Common myeloid progenitor, CD34-positive (primary cell): ENCODE results near the gene DLST.

Experiments used
- CTCF ChIA-PET: fragments of 350-600 bp; sonication (Branson Sonifier 250); formaldehyde crosslinking; loops from one replicate; lab custom pipeline; 2021; ENCODE audit warnings: antibody characterized with exemption; lab: Charles Lee
- POLR2A ChIA-PET: fragments of 350-600 bp; sonication (Branson Sonifier 250); formaldehyde crosslinking; loops from one replicate; lab custom pipeline; 2021; ENCODE audit warnings: antibody characterized with exemption; lab: Charles Lee
- DNase-seq, 3 donors: peaks; one replicate each; pipeline versions ENCODE4 v3.0.0 to v3.0.0-alpha.2; 2013
- H3K27ac ChIP-seq, 2 experiments: 1 replicate in 1 of 2; 2 replicates in 1 of 2; pipeline ENCODE4 v1.7.0; 2013; ENCODE audit warnings: inconsistent platforms in 2 of 2, low read length in 2 of 2, mild to moderate bottlenecking in 2 of 2, low read depth in 1 of 2, moderate library complexity in 1 of 2; ENCODE audit not compliant: severe bottlenecking in 2 of 2, insufficient read depth in 1 of 2, poor library complexity in 1 of 2
- H3K27me3 ChIP-seq, 5 experiments: replicated peaks in 2 of 5; 1 replicate in 3 of 5; 2 replicates in 2 of 5; pipeline versions ENCODE4 v1.6.1 to v1.7.0; 2013; ENCODE audit warnings: low read length in 4 of 5, mild to moderate bottlenecking in 2 of 5, moderate library complexity in 2 of 5, inconsistent platforms in 1 of 5; ENCODE audit not compliant: insufficient read depth in 5 of 5, control insufficient read depth in 4 of 5
- H3K36me3 ChIP-seq, 4 experiments: 1 replicate in 2 of 4; 2 replicates in 2 of 4; pipeline versions ENCODE4 v1.6.1 to v1.7.0; 2013; ENCODE audit warnings: low read length in 3 of 4, control low read depth in 1 of 4, mild to moderate bottlenecking in 1 of 4; ENCODE audit not compliant: control insufficient read depth in 4 of 4, insufficient read depth in 4 of 4
- H3K4me1 ChIP-seq, 4 experiments: 1 replicate in 3 of 4; 2 replicates in 1 of 4; pipeline versions ENCODE4 v1.6.1 to v1.7.1; 2013; ENCODE audit warnings: low read length in 3 of 4, mild to moderate bottlenecking in 3 of 4, control low read depth in 1 of 4, inconsistent platforms in 1 of 4, moderate library complexity in 1 of 4; ENCODE audit not compliant: control insufficient read depth in 4 of 4, insufficient read depth in 4 of 4; ENCODE audit errors: control extremely low read depth in 1 of 4
- H3K4me3 ChIP-seq, 7 experiments: 1 replicate in 4 of 7; 2 replicates in 3 of 7; pipeline versions ENCODE4 v1.5.1 to v1.7.0; 2013; ENCODE audit warnings: mild to moderate bottlenecking in 7 of 7, low read length in 6 of 7, moderate library complexity in 6 of 7, inconsistent platforms in 2 of 7, low read depth in 2 of 7, control low read depth in 1 of 7; ENCODE audit not compliant: insufficient read depth in 4 of 7, control insufficient read depth in 1 of 7; ENCODE audit errors: extremely low read depth in 1 of 7
- H3K9me3 ChIP-seq, 5 experiments: 1 replicate in 4 of 5; 2 replicates in 1 of 5; pipeline versions ENCODE4 v1.6.1 to v1.7.1; 2013; ENCODE audit warnings: low read length in 4 of 5, mild to moderate bottlenecking in 2 of 5, inconsistent platforms in 1 of 5, low read depth in 1 of 5, moderate library complexity in 1 of 5; ENCODE audit not compliant: control insufficient read depth in 4 of 5, insufficient read depth in 2 of 5; ENCODE audit errors: control extremely low read depth in 1 of 5
- WGBS: methylation state at CpG from one replicate; pipeline ENCODE4 v1.1.5; 2013; ENCODE audit not compliant: insufficient coverage; 5-methylcytosine and 5-hydroxymethylcytosine counted together

DLST gene

DNA sequence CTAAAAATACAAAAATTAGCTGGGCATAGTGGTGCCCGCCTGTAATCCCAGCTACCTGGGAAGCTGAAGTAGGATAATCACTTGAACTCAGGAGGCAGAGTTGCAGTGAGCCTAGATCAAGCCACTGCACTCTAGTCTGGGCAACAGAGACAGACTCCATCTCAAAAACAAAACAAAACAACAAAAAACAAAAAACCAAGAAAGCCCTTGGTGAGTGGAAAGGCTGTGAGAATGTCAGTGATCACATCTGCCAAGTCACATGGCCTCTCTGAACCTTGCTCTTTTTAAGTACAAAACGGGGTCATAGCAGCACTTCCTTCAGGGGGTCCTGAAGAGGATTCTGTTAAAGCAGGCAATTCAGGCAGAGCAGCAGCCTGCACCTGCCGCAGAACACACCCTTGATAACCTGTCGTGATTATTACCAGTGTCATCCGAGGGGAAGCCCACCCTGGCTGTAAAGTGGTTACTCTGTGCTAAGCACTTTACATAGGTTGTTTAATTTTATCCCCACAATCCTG lies 31.7 kb downstream of the DLST start:
- Histone ChIP-seq H3K36me3 (no peaks in the 10 kb centered on the region), H3K4me3 (no peak overlapping the region), H3K4me1 (no peaks in the 10 kb centered on the region), H3K27me3 (no peaks in the 10 kb centered on the region), H3K27ac (no peak overlapping the region), H3K9me3 (no peaks in the 10 kb centered on the region)
- no peak for DNase-seq
- CTCF ChIA-PET: interaction anchor here (1.0 to 9.6 kb wide), 4 partner anchors 20 to 175 kb away, joined by 3 to 498 read pairs (median 116); no protein-coding TSS in a partner anchor
- POLR2A ChIA-PET: no interaction called here
- WGBS: 88% methylated on average over 2 of the region's 5 CpGs

DNA sequence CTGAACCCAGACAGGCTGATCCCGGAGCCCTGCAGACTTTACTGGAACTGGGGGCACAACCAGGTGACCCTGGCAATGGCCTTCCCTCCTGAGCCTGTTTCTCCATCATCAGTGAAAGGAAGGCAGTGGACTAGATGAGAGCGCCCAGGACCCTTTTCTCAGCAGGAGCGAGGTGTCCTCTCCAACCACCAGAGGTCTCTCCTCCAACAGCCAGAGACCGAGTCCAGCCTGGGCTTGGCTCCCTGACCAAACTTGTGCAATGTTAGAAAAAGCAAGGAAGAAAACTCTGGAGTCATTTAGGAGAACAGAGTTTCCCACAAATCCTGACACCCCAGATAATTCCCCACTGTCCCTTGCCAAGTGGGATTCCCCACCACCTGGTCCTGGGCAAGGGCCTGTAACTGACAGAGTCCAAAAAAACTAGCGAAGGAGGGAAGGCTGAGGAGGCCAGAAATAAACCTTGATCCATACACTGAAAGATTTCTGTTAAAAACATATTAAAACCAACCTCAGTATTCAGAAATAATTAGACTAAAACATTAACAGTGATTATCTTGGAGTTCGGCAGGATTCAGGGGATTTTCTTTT lies 32.4 kb downstream of the DLST start:
- Histone ChIP-seq H3K27ac (no peak overlapping the region), H3K27me3 (no peaks in the 10 kb centered on the region), H3K4me3 (no peak overlapping the region), H3K36me3 (no peaks in the 10 kb centered on the region), H3K9me3 (no peaks in the 10 kb centered on the region), H3K4me1 (no peaks in the 10 kb centered on the region)
- 59% methylated on average over 4 of the region's 6 CpGs for WGBS
- CTCF ChIA-PET: interaction anchor here (1.2 kb wide), 1 partner anchor 24 kb away, joined by 3 read pairs; no protein-coding TSS in a partner anchor
- DNase-seq: peak in 2 of 3 donors; percentile 50 to 58
- POLR2A ChIA-PET: no interaction called here

DNA sequence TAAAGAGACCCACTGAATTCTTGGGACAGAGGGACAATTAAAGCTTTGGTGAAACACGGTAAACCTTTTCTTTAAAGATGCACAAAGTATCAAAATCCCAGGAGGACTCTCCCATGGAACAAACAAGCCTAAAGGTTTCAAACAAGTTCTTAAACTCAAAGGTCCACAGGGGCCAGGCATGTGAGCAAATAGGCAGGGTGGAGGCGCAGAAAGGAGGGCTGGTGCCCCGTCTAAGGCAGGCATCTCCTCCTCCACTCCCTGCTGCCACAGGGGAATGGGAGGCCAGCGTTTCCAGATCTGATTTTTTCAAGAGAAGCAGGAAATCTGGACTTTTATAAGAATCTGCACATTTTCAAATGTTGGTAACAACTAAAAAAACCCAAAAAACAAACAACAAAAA lies 33.7 kb downstream of the DLST start:
- no peaks in the 10 kb centered on the region for H3K9me3 ChIP-seq
- H3K4me3 ChIP-seq: no peak overlapping the region
- no peak for DNase-seq
- no peak overlapping the region for H3K27ac ChIP-seq
- H3K27me3 ChIP-seq: no peaks in the 10 kb centered on the region
- POLR2A ChIA-PET: no interaction called here
- H3K36me3 ChIP-seq: no peaks in the 10 kb centered on the region
- CTCF ChIA-PET: interaction anchor here (1.0 to 1.3 kb wide), 5 partner anchors 9 to 168 kb away, joined by 3 to 7 read pairs (median 3); no protein-coding TSS in a partner anchor
- 100% methylated on average over 1 of the region's 4 CpGs for whole genome bisulfite sequencing
- no peaks in the 10 kb centered on the region for H3K4me1 ChIP-seq

DNA sequence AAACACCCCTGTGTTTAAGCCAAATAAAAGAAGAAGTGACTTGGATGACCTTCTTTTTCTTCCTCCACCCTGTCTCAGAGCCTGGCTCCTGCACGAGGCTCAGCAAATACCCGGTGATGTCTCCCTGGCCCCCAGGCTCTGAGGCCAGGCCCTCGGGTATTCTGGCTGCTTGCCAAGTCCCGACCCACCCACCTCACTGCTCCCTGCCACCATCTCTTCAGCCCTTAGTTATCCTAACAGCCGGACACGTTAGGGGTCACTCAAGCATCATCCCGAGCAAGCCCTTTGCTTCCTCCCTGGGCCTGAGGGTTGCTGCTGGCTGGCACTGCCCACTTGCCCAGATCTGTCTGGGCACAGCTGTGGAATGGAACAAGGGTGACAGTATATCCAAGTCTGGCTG lies 34.1 kb downstream of the DLST start:
- ChIA-PET CTCF (interaction anchor here (1.2 to 2.4 kb wide), 5 partner anchors 9 to 168 kb away, joined by 3 to 18 read pairs (median 4); no protein-coding TSS in a partner anchor), POLR2A (no interaction called here)
- no peaks in the 10 kb centered on the region for H3K36me3 ChIP-seq
- no peaks in the 10 kb centered on the region for H3K9me3 ChIP-seq
- no peak overlapping the region for H3K4me3 ChIP-seq
- WGBS: 62% methylated on average over 5 of the region's 7 CpGs
- no peaks in the 10 kb centered on the region for H3K4me1 ChIP-seq
- no peaks in the 10 kb centered on the region for H3K27me3 ChIP-seq
- DNase-seq: no peak
- H3K27ac ChIP-seq: no peak overlapping the region

- CTCF ChIA-PET: interaction anchor here (1.3 to 3.2 kb wide), 7 partner anchors 10 to 171 kb away, joined by 3 to 18 read pairs (median 3); no protein-coding TSS in a partner anchor
- Histone ChIP-seq H3K4me1 (no peaks in the 10 kb centered on the region), H3K36me3 (no peaks in the 10 kb centered on the region), H3K9me3 (no peaks in the 10 kb centered on the region), H3K4me3 (no peak overlapping the region), H3K27me3 (no peaks in the 10 kb centered on the region), H3K27ac (no peak overlapping the region)
- WGBS: 100% methylated on average over 5 of the region's 5 CpGs
- POLR2A ChIA-PET: no interaction called here
- no peak for DNase-seq
These were observed 35.4 kb downstream of the DLST start for GRCh38 chr14:74917178-74917543.

DNA sequence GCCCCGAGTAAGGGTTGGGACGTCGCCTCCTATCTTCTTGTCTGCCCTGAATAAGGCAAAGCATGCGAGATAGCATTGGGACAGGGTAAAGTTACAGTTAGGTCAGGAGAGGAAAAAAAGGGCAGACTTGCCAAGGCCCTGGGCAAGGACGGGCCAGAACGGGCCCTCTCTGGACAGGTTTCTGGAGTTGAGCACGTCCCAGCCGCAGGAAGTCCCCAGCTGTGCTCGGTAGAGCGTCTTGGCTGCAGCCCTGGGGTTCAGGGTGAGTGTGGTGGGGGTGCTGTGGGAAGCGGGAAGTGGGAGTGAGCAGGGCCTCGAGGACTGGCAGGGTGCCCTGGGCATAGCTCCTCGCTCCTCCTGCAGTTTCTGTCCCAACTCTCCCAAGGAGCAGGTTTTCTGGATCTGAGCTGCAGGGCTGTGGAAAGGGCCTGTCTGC lies 35.9 kb downstream of the DLST start:
- ChIA-PET POLR2A (no interaction called here), CTCF (interaction anchor here (1.4 to 3.2 kb wide), 6 partner anchors 11 to 170 kb away, joined by 3 to 18 read pairs (median 4); no protein-coding TSS in a partner anchor)
- H3K4me3 ChIP-seq: no peak overlapping the region
- H3K9me3 ChIP-seq: no peaks in the 10 kb centered on the region
- DNase-seq: no peak
- no peaks in the 10 kb centered on the region for H3K27me3 ChIP-seq
- 87% methylated on average over 9 of the region's 13 CpGs for WGBS
- no peaks in the 10 kb centered on the region for H3K36me3 ChIP-seq
- no peak overlapping the region for H3K27ac ChIP-seq
- H3K4me1 ChIP-seq: peaks cover 0 to 5% (median 0%) of the 10 kb centered on the region in 4 experiments

GRCh38 chr14:74918380-74918779 lies 36.7 kb downstream of the DLST start:
- peaks cover 0 to 6% (median 1%) of the 10 kb centered on the region in 4 experiments for H3K4me1 ChIP-seq
- 97% methylated on average over 7 of the region's 9 CpGs for WGBS

More at GRCh38 chr14:74918380-74918779, 36.7 kb downstream of the DLST start:
- no peaks in the 10 kb centered on the region for H3K27me3 ChIP-seq
- no peaks in the 10 kb centered on the region for H3K36me3 ChIP-seq
- ChIA-PET CTCF (interaction anchor here (0.9 to 3.2 kb wide), 4 partner anchors 10 to 170 kb away, joined by 3 to 18 read pairs (median 12); no protein-coding TSS in a partner anchor), POLR2A (no interaction called here)
- no peak overlapping the region for H3K27ac ChIP-seq
- H3K4me3 ChIP-seq: no peak overlapping the region
- no peak for DNase-seq
- H3K9me3 ChIP-seq: no peaks in the 10 kb centered on the region
